Left ventricle myocardium inferior (tissue), 1 donor: ENCODE measurements around the gene FHIT. TPM values are rescaled to one million over a fixed set of nuclear protein-coding genes. Genes with fewer than 3 reads are reported as not detected.

ENCODE experiments used
- DNase-seq: peaks from one replicate; pipeline ENCODE4 v3.0.0-alpha.2; 2020
- H3K27ac ChIP-seq: fragments of 200-600 bp; replicated peaks from 2 replicates; pipeline ENCODE4 v1.8.0; 2021
- H3K27me3 ChIP-seq: fragments of 200-600 bp; 2 replicates; pipeline ENCODE4 v1.8.0; 2021; ENCODE audit warnings: low read depth
- H3K36me3 ChIP-seq: fragments of 200-600 bp; 2 replicates; pipeline ENCODE4 v1.8.0; 2021
- H3K4me1 ChIP-seq: fragments of 200-600 bp; 2 replicates; pipeline ENCODE4 v1.8.0; 2021
- H3K4me3 ChIP-seq: fragments of 200-600 bp; 2 replicates; pipeline ENCODE4 v1.8.0; 2021; ENCODE audit warnings: mild to moderate bottlenecking, moderate library complexity
- H3K9me3 ChIP-seq: fragments of 200-600 bp; replicated peaks from 2 replicates; pipeline ENCODE4 v1.8.0; 2021
- intact Hi-C: fragments of 100-400 bp; cut with micrococcal nuclease; formaldehyde crosslinking; loops from one replicate; pipeline ENCODE4 v1.11.0; 2022
- total RNA-seq: library from RNA; stranded (reverse); fragmentation: NEBNext Ultra II Directional; extraction: Animal tissue kit (Norgen Biotek cat#: 25700); gene quantifications from one replicate; pipeline ENCODE4 v1.2.1, GENCODE V29; 2021
- TF ChIP-seq, protein P1 (sequence below): fragments of 200-600 bp; IDR thresholded peaks from 2 replicates; pipeline ENCODE4 v1.8.0; 2021; ENCODE audit warnings: antibody characterized with exemption, mild to moderate bottlenecking, borderline replicate concordance
- donor health status: DM: no; HTN: yes; CAD: no; lungs with severe emphysema.

Gene FHIT
- total RNA-seq, 1 donor from 2014 or later, result 16.0 TPM

DNA sequence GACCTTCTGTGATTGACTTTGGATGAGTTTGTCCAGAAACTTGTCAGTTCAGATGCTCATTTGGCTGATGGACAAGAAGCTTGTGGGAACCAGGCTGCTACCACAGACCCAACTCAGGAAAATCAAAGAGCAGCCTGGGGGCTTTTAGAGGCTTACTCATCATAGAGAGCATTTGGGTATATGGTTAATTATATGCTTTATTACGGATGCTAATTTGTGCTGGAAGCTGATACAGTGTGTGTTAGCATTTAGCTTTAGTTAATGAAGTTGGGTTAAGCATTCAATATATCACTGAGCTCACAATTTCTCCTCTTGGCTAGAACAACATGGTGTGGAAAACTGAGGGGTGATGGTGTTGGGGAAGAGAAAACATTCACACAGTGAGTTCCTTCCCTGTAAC is 1537.2 kb downstream of the FHIT start:
- TF ChIP-seq, protein P1, sequence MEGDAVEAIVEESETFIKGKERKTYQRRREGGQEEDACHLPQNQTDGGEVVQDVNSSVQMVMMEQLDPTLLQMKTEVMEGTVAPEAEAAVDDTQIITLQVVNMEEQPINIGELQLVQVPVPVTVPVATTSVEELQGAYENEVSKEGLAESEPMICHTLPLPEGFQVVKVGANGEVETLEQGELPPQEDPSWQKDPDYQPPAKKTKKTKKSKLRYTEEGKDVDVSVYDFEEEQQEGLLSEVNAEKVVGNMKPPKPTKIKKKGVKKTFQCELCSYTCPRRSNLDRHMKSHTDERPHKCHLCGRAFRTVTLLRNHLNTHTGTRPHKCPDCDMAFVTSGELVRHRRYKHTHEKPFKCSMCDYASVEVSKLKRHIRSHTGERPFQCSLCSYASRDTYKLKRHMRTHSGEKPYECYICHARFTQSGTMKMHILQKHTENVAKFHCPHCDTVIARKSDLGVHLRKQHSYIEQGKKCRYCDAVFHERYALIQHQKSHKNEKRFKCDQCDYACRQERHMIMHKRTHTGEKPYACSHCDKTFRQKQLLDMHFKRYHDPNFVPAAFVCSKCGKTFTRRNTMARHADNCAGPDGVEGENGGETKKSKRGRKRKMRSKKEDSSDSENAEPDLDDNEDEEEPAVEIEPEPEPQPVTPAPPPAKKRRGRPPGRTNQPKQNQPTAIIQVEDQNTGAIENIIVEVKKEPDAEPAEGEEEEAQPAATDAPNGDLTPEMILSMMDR, result no peak
- Histone ChIP-seq H3K27ac (no peak overlapping the region), H3K27me3 (peaks cover 6% of the 10 kb centered on the region), H3K4me1 (no peaks in the 10 kb centered on the region), H3K4me3 (no peak overlapping the region), H3K36me3 (no peaks in the 10 kb centered on the region), H3K9me3 (peaks cover 11% of the 10 kb centered on the region)
- intact Hi-C loops, result no loop called here
- DNase-seq, result no peak

DNA sequence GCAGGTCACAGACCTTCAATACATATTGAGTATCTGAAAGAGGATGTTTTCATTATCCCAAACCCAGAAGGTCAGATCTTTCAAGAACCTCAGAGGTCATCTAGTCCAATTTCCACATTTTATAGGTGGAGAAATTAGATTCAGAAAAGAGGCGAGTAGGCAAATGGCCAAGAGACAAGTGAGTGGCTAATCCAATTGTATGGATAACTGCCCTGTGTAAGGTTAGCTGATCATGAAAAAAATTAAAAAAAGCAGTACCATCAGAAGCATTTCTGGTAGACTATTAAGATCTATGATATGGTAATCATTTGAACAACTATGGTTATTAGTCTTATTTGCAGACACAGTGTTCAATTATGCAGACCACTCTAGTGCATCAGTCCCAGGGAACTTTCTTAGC is 1540.7 kb downstream of the FHIT start:
- no peaks in the 10 kb centered on the region for H3K36me3 ChIP-seq
- DNase-seq, result no peak
- peaks cover 11% of the 10 kb centered on the region for H3K9me3 ChIP-seq
- TF ChIP-seq, protein P1, result no peak
- no peak overlapping the region for H3K27ac ChIP-seq
- no peak overlapping the region for H3K4me3 ChIP-seq
- intact Hi-C loops, result no loop called here
- H3K27me3 ChIP-seq, result peaks cover 6% of the 10 kb centered on the region
- H3K4me1 ChIP-seq, result no peaks in the 10 kb centered on the region

DNA sequence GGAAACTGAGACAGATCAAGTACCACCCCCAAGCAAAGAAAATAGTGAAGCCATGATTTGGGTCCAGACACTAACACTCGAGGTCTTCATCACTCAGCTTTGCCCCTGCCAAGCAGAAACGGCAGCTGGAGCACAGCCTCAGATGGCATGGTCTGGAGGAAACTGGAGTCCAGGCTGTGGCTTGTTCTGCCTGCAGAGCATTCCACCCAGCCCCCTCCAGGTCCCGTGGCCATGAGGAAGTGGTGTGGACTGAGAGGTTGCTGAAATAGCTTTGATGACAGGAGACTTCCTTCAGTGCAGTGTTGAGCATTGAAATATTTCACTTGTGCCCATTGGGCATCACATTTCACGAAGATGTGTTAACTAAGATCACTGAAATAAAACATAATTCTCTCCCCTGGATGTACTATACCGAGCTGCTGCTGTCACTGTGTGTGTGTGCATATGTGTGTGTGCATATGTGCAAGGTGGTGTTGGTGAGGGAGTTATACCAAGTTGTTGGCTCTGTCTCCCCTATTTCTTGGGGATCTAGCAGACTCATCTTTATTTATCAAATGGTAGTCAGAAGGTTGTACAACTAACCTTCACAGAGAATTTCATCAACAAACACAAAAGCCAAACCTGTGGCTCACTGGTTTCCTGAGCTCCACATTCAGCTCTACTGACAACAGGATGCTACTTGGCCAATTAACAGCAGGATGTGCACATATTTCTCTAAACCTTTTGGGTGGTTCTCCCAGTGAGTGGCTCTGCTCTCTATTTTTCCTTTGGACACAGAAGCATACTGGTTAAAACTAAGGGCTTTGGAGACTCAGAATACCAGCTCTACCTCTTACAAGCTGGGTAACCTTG is 1541.3 kb downstream of the FHIT start:
- peak; percentile 61 for DNase-seq
- no peak overlapping the region for H3K4me3 ChIP-seq
- intact Hi-C loops, result no loop called here
- H3K9me3 ChIP-seq, result peaks cover 11% of the 10 kb centered on the region
- H3K4me1 ChIP-seq, result no peaks in the 10 kb centered on the region
- TF ChIP-seq, protein P1, result no peak
- H3K27me3 ChIP-seq, result peaks cover 6% of the 10 kb centered on the region
- H3K36me3 ChIP-seq, result no peaks in the 10 kb centered on the region
- H3K27ac ChIP-seq, result no peak overlapping the region

DNA sequence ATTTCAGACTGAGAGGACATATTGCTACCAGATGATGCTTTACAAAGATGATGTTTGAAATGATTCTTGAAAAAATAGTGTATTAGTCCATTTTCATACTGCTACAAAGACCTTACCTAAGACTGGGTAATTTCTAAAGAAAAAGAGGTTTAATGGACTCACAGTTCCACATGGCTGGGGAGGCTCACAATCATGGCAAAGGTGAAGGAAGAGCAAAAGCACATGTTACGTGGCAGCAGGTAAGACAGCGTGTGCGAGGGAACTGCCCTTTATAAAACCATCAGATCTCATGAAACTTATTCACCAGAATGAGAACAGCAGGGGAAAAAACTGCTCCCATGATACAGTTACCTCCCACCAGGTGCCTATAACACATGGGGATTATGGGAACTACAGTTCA is 1543.0 kb downstream of the FHIT start:
- H3K27ac ChIP-seq, result no peak overlapping the region
- H3K4me1 ChIP-seq, result no peaks in the 10 kb centered on the region
- no peak overlapping the region for H3K4me3 ChIP-seq
- DNase-seq, result no peak
- TF ChIP-seq, protein P1, result no peak
- no peaks in the 10 kb centered on the region for H3K27me3 ChIP-seq
- H3K9me3 ChIP-seq, result peaks cover 2% of the 10 kb centered on the region
- intact Hi-C loops, result no loop called here
- H3K36me3 ChIP-seq, result no peaks in the 10 kb centered on the region

DNA sequence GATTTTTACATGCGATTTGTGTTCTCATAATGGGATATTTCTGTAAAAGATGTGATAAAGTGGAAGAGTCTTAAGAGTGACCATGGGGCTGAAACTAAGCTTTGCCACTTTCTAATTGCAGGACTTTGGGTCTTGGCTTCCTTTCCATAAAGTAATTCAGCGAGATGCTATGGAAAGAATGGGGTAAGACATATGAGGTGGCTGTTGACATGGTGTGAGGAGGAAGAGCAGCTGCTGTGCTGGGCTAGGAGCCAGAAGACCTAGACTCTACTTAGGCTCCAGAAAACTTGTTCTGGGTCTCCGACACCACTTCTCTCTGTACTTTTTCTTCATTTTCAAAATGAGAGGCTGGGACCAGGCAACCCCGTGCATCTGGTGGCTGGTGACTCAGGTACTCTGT is 1547.0 kb downstream of the FHIT start:
- DNase-seq, result no peak
- intact Hi-C loops, result no loop called here
- Histone ChIP-seq H3K27ac (no peak overlapping the region), H3K27me3 (no peaks in the 10 kb centered on the region), H3K4me1 (peaks cover 6% of the 10 kb centered on the region), H3K4me3 (no peak overlapping the region), H3K9me3 (no peaks in the 10 kb centered on the region), H3K36me3 (no peaks in the 10 kb centered on the region)
- TF ChIP-seq, protein P1, result no peak
